WERI-Rb-1 (cell line): ENCODE results near the gene NCAPG2.

Experiments
- DNase-seq: peaks from one replicate; pipeline ENCODE4 v3.0.0-alpha.2; 2020
- H3K27ac ChIP-seq: fragments of 250-450 bp; sonication (Bioruptor Pico); 2 replicates; pipeline ENCODE4 v1.5.1; 2020; ENCODE audit warnings: mild to moderate bottlenecking, moderate library complexity
- H3K27me3 ChIP-seq: fragments of 250-450 bp; sonication (Bioruptor Pico); 2 replicates; pipeline ENCODE4 v1.5.1; 2021; ENCODE audit warnings: mild to moderate bottlenecking, low read depth, moderate library complexity; ENCODE audit not compliant: insufficient read depth, severe bottlenecking
- H3K36me3 ChIP-seq: fragments of 250-450 bp; sonication (Bioruptor Pico); 2 replicates; pipeline ENCODE4 v1.5.1; 2020; ENCODE audit warnings: mild to moderate bottlenecking, moderate library complexity
- H3K4me3 ChIP-seq: 2 replicates; pipeline ENCODE4 v1.5.1; 2011; ENCODE audit warnings: low read depth, mild to moderate bottlenecking, control low read depth, low read length
- H3K9me3 ChIP-seq: fragments of 250-450 bp; sonication (Bioruptor Pico); 2 replicates; pipeline ENCODE4 v1.5.1; 2021; ENCODE audit warnings: mild to moderate bottlenecking, moderate library complexity; ENCODE audit not compliant: severe bottlenecking
- CTCF ChIP-seq: IDR thresholded peaks from 2 replicates; pipeline ENCODE4 v1.5.1; 2011; ENCODE audit warnings: low read depth, mild to moderate bottlenecking, control low read depth, inconsistent platforms, low read length

The NCAPG2 gene

DNA sequence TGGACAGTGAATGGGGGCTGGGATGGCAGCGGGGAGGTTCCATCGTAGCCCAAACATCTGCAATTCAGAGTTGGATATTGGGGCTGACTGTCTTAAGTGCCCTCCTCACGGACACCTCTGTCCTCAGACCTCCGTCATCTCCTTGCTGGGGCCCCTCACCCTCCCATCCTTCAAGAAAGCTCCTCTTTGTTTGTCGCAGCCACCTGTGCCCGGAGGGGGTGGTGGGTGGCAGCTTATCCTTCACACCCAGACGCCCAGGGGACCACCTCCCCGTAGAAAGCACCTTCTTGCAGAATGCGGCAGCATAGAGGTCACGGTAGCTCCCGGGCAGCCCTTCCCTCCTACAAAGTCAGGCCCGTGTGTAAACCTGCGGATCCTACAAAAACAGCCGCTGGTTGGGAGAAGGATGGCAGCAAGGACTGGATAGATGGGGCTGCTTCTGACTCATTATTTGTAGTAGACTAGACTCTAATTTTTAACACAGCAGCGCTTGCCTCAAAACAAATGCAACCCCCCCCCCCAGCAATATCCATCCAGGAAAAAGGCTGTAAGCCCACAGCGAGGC lies 115.6 kb downstream of the NCAPG2 start:
- Histone ChIP-seq H3K27me3 (no peaks in the 10 kb centered on the region), H3K9me3 (no peaks in the 10 kb centered on the region), H3K4me3 (no peak overlapping the region), H3K27ac (no peak overlapping the region), H3K36me3 (no peaks in the 10 kb centered on the region)
- TF ChIP-seq CTCF = no peak
- DNase-seq = no peak

- no peak for TF ChIP-seq CTCF
- Histone ChIP-seq H3K27ac (no peak overlapping the region), H3K4me3 (no peak overlapping the region), H3K27me3 (no peaks in the 10 kb centered on the region), H3K9me3 (no peaks in the 10 kb centered on the region), H3K36me3 (no peaks in the 10 kb centered on the region)
- DNase-seq = no peak
These were observed 116.3 kb downstream of the NCAPG2 start for GRCh38 chr7:158588085-158588877.

DNA sequence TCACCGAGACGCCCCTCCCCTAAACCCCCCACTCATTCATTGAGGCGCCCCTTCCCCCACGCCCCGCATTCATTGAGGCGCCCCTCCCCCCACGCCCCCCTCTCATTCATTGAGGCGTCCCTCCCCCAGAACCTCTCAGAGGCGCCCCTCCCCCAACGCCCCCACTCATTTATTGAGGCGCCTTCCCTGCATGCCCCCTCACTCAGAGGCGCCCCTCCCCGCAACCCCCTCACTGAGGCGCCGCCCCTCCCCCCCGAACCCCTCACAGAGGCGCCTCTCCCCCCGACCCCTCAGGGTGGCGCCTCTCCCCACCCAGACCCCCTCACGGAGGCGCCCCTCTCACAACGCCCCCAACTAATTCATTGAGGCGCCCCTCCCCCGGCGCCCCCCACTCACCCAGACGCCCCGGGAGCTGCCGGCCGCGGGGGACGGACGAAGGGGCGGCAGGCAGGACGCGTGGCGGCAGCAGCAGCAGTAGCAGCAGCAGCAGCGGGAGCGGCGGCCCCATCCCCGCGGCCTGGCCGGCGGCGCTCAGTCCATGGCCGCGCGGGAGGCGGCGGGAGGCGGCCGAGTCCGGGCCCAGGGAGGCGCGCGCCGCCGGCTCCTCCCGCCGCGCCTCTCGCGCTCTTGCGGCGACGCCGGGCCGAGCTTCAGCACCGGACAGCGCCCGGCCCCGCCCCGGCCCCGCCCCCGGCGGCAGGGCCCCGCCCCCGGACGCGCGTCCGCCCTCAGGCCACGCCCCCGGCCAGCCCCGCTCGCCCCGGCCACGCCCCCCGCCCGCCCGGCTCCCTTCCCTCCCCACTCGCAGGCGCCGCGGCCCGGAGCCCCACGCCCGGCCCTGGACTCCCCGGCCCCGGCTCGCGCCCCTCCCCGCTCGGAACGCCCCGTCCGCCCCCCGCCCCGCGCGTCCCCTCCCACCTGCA lies 117.2 kb downstream of the NCAPG2 start, which contains the start of gene PTPRN2:
Gene PTPRN2, minus strand, starts transcription at position 662 of the 923 bp plus-strand sequence.
- Histone ChIP-seq H3K4me3 (peak within 1 kb of the TSS; percentile 49), H3K36me3 (no peaks in the 10 kb centered on the region), H3K27me3 (no peaks in the 10 kb centered on the region), H3K27ac (peak within 1 kb of the TSS; percentile 67), H3K9me3 (no peaks in the 10 kb centered on the region)
- no peak for TF ChIP-seq CTCF
- peak; percentile 59 for DNase-seq

- H3K4me3 ChIP-seq = peak overlapping the region; percentile 49
- no peak overlapping the region; the same call in 1 of the 2 replicates for H3K27ac ChIP-seq
- no peaks in the 10 kb centered on the region for H3K27me3 ChIP-seq
- no peaks in the 10 kb centered on the region for H3K36me3 ChIP-seq
- TF ChIP-seq CTCF = no peak
- H3K9me3 ChIP-seq = no peaks in the 10 kb centered on the region
- DNase-seq = peak; percentile 56
These were observed 118.0 kb downstream of the NCAPG2 start for GRCh38 chr7:158586499-158587161.

DNA sequence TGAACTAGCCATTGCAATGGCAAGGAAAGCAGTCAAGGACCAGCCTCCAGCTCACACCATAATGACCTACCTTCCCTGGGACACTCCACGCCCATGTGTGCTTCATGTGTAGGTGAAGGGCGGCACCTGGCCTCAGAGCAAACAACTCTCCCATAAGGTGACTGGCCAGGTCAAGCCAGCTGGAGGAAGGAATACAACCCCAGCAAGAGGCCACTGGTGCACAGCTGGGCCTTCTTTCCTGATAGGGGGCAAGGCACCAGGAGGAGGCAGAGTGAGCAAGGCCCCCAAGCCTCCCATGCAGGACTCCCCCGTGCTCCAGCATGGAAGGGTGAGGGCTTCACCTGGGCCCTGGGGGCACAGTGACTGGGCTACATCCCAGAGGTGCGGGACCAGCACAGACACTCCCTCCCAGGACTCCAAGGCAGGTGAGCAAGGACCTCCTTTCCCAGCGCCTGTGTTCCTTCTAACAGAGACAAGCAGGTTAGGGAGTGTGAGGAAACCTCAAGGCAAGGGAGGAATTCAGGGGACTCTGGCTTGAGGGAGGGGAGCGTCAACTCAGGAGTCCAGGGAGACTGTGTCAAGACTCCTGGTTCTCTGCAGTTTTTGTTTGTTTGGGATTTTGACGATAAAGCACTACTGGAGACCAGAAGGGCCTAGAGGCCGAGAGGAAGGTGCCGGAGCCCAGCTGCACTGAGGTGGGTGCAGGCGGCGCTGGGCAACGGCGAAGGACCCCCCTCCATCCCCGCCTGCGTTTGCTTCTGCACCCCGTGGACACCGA lies 118.7 kb downstream of the NCAPG2 start:
- no peak for DNase-seq
- no peaks in the 10 kb centered on the region for H3K27me3 ChIP-seq
- H3K4me3 ChIP-seq = peak overlapping the region; percentile 49
- no peaks in the 10 kb centered on the region for H3K36me3 ChIP-seq
- no peak for TF ChIP-seq CTCF
- no peaks in the 10 kb centered on the region for H3K9me3 ChIP-seq
- no peak overlapping the region for H3K27ac ChIP-seq
